ENCODE results near the gene MICAL1.

MICAL1 gene

GRCh38 chr6:109434456-109434855, 21.1 kb downstream of the MICAL1 start:
- Histone ChIP-seq H3K4me3 (ENCODE audit: low read length) (no peak overlapping the region), H3K9me2 (replicated peaks; ENCODE audit: insufficient read depth, low read length) (no peaks in the 10 kb centered on the region)
- TF ChIP-seq CTCF (IDR thresholded peaks at IDR 0.05; ENCODE audit: low read length) (no peak), EZH2phosphoT487 (IDR thresholded peaks at IDR 0.05; ENCODE audit: low read length) (no peak), EZH2 (optimal IDR thresholded peaks at IDR 0.05; ENCODE audit: low read depth, low read length) (no peak)

GRCh38 chr6:109429496-109429895, 26.1 kb downstream of the MICAL1 start:
- Histone ChIP-seq H3K27ac (ENCODE audit: low read length) (no peak overlapping the region), H3K9ac (ENCODE audit: low read length) (no peak overlapping the region), H3K4me3 (ENCODE audit: low read length) (no peak overlapping the region), H3F3A (ENCODE audit: insufficient read depth, low read length) (no peaks in the 10 kb centered on the region), H2AFZ (ENCODE audit: low read length) (no peak overlapping the region), H4K20me1 (ENCODE audit: insufficient read depth, low read length) (no peaks in the 10 kb centered on the region), H3K9me2 (replicated peaks; ENCODE audit: insufficient read depth, low read length) (no peaks in the 10 kb centered on the region), H3K27me3 (replicated peaks; ENCODE audit: insufficient read depth, low read length) (no peaks in the 10 kb centered on the region), H3K9me3 (replicated peaks; ENCODE audit: insufficient read depth, low read length) (no peaks in the 10 kb centered on the region), H3K79me2 (ENCODE audit: low read length) (no peaks in the 10 kb centered on the region), H3K36me3 (replicated peaks; ENCODE audit: insufficient read depth, low read length) (no peaks in the 10 kb centered on the region), H3K4me2 (ENCODE audit: low read depth, low read length) (no peak overlapping the region), H3K4me1 (ENCODE audit: low read length) (no peaks in the 10 kb centered on the region)
- DNase-seq, result no peak
- TF ChIP-seq EZH2 (optimal IDR thresholded peaks at IDR 0.05; ENCODE audit: low read depth, low read length) (no peak), EZH2phosphoT487 (IDR thresholded peaks at IDR 0.05; ENCODE audit: low read length) (no peak), CTCF (IDR thresholded peaks at IDR 0.05; ENCODE audit: low read length) (no peak)

More at GRCh38 chr6:109434456-109434855, 21.1 kb downstream of the MICAL1 start:
- Histone ChIP-seq H3K27me3 (replicated peaks; ENCODE audit: insufficient read depth, low read length) (no peaks in the 10 kb centered on the region), H3F3A (ENCODE audit: insufficient read depth, low read length) (no peaks in the 10 kb centered on the region), H3K9me3 (replicated peaks; ENCODE audit: insufficient read depth, low read length) (no peaks in the 10 kb centered on the region), H3K79me2 (ENCODE audit: low read length) (no peaks in the 10 kb centered on the region), H3K4me1 (ENCODE audit: low read length) (no peaks in the 10 kb centered on the region), H3K9ac (ENCODE audit: low read length) (no peak overlapping the region), H4K20me1 (ENCODE audit: insufficient read depth, low read length) (no peaks in the 10 kb centered on the region), H3K4me2 (ENCODE audit: low read depth, low read length) (no peak overlapping the region), H3K36me3 (replicated peaks; ENCODE audit: insufficient read depth, low read length) (no peaks in the 10 kb centered on the region), H3K27ac (ENCODE audit: low read length) (no peak overlapping the region), H2AFZ (ENCODE audit: low read length) (no peak overlapping the region)
- no peak for DNase-seq

GRCh38 chr6:109428889-109429477, 26.6 kb downstream of the MICAL1 start:
- H3K36me3 ChIP-seq (replicated peaks; ENCODE audit: insufficient read depth, low read length), result no peaks in the 10 kb centered on the region
- H2AFZ ChIP-seq (ENCODE audit: low read length), result no peak overlapping the region
- H3F3A ChIP-seq (ENCODE audit: insufficient read depth, low read length), result no peaks in the 10 kb centered on the region
- no peak overlapping the region for H3K27ac ChIP-seq (ENCODE audit: low read length)
- H3K4me3 ChIP-seq (ENCODE audit: low read length), result no peak overlapping the region
- TF ChIP-seq CTCF (IDR thresholded peaks at IDR 0.05; ENCODE audit: low read length) (no peak), EZH2 (optimal IDR thresholded peaks at IDR 0.05; ENCODE audit: low read depth, low read length) (no peak), EZH2phosphoT487 (IDR thresholded peaks at IDR 0.05; ENCODE audit: low read length) (no peak)
- H3K79me2 ChIP-seq (ENCODE audit: low read length), result no peaks in the 10 kb centered on the region
- no peaks in the 10 kb centered on the region for H3K27me3 ChIP-seq (replicated peaks; ENCODE audit: insufficient read depth, low read length)
- no peaks in the 10 kb centered on the region for H4K20me1 ChIP-seq (ENCODE audit: insufficient read depth, low read length)
- no peaks in the 10 kb centered on the region for H3K9me2 ChIP-seq (replicated peaks; ENCODE audit: insufficient read depth, low read length)
- no peaks in the 10 kb centered on the region for H3K4me1 ChIP-seq (ENCODE audit: low read length)
- no peak overlapping the region for H3K4me2 ChIP-seq (ENCODE audit: low read depth, low read length)
- H3K9ac ChIP-seq (ENCODE audit: low read length), result no peak overlapping the region
- DNase-seq, result no peak
- no peaks in the 10 kb centered on the region for H3K9me3 ChIP-seq (replicated peaks; ENCODE audit: insufficient read depth, low read length)

Data from MM.1S (cell line).